ENCODE results near the gene PAX6. TPM values are rescaled to one million over a fixed set of nuclear protein-coding genes. Genes with fewer than 3 reads are reported as not detected.

The PAX6 gene
- total RNA-seq, 4 donors from 2014 or later, result 0.08 to 1.1 (median 0.55) TPM

DNA sequence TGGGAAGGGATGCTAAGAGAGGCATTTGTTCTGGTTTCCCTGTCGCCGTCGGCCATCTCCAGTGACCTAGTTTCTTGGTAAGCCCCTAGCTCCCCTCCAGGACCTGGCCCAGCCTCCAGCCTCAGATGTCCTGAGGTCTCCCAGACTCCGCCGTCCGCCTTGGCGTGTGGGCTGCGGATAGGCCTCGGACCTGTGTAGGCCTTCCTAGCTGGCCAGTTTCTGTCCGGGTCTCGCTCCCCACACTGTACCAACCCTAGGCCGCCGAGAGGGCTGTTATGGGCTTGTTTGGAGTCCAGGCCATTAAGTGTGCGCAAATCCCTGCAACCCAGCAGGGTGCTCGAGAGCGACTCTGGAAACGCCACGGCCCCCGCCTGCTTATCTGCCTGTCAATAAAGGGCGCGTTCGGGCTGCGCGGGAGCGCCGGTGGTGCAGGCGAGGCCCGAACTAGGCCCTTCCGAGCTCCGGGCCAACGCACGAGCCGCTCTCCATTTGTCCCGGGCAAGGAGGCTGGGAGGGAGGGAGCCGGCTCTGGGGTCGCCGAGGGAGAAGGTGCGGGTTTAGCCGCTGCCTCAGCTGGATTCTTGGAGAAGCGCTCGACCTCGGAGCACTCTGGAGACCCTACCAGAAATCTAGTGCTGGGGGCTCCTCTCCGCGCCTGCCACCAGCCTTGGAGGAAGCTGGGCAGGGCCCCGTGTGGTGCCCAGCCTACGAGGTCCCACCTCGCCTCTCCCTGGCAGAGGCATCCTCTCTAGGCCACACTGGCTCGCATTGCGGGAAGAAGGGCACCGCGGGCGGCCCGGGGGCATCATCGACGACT lies 8.7 kb upstream of the PAX6 start:
- no peak for ATAC-seq
- no peaks in the 10 kb centered on the region for H3K36me3 ChIP-seq
- H3K27ac ChIP-seq, result no peak overlapping the region
- H3K4me1 ChIP-seq, result peaks cover 0 to 41% (median 32%) of the 10 kb centered on the region in 3 donors
- TF ChIP-seq CTCF (IDR thresholded peaks at IDR 0.05) (no peak), POLR2AphosphoS5 (IDR thresholded peaks at IDR 0.05) (no peak), EP300 (IDR thresholded peaks at IDR 0.05) (no peak), POLR2A (IDR thresholded peaks at IDR 0.05) (no peak)
- peaks cover 100% of the 10 kb centered on the region for H3K27me3 ChIP-seq
- peaks cover 0 to 7% (median 0%) of the 10 kb centered on the region in 3 donors for H3K9me3 ChIP-seq
- WGBS, 2 donors (ENCODE audit: low coverage in 1 of 2), result 68% methylated on average over 7 of the region's 55 CpGs; no CpG with 5 or more reads in 1 of the 2 donors
- H3K4me3 ChIP-seq, result no peak overlapping the region

DNA sequence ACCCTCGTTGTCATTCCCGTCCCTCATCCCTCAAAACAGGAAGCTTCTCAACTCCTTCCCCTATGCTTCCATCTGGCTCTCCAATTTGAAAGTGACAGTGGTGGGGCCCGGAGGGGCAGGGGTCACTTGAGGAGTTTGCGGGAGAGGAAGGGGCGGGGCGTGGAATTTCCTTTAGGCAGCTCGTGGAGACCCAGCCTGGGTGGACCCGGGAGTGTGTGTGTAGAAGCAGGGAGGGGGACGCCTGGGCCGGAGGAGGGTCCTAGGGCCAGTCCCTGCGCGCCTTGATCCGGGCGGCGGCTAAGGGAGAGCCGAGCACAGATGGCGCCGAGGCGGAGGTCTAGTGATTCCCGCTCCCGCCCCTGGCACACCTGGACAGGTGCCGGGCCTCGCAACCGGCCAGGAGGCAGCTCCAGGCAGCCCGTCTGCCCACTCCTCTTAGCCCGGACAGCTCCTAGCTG lies 7.8 kb upstream of the PAX6 start:
- no peaks in the 10 kb centered on the region for H3K36me3 ChIP-seq
- no peak for TF ChIP-seq POLR2AphosphoS5 (IDR thresholded peaks at IDR 0.05)
- TF ChIP-seq POLR2A (IDR thresholded peaks at IDR 0.05), result no peak
- TF ChIP-seq CTCF (IDR thresholded peaks at IDR 0.05), result no peak
- TF ChIP-seq EP300 (IDR thresholded peaks at IDR 0.05), result no peak
- peaks cover 100% of the 10 kb centered on the region for H3K27me3 ChIP-seq
- 10 to 20% methylated on average over 3 to 4 of the region's 26 CpGs for WGBS, 2 donors (ENCODE audit: low coverage in 1 of 2)
- no peak overlapping the region for H3K4me3 ChIP-seq
- H3K9me3 ChIP-seq, result peaks cover 0 to 7% (median 0%) of the 10 kb centered on the region in 3 donors
- no peak overlapping the region for H3K27ac ChIP-seq
- ATAC-seq, result no peak
- H3K4me1 ChIP-seq, result peaks cover 0 to 48% (median 40%) of the 10 kb centered on the region in 3 donors

DNA sequence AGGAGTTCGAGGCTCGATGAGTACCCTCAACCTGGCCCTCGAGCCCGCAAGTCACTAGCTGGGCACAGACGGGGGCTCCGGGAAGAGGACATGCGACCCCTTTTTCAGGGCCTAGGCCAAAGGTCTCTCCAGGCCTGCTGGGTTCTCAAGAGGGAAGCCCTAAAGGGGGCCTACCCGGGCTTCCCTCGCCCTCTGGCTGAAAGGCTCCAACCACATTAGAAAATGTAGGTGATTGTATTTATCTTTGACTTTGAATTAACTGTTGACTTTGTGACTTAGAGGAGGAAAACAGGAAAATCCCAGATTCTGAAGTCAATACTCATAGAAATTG lies 7.3 kb upstream of the PAX6 start:
- Histone ChIP-seq H3K36me3 (no peaks in the 10 kb centered on the region), H3K4me3 (no peak overlapping the region), H3K4me1 (peaks cover 0 to 53% (median 45%) of the 10 kb centered on the region in 3 donors), H3K27ac (no peak overlapping the region), H3K27me3 (peaks cover 100% of the 10 kb centered on the region), H3K9me3 (peaks cover 0 to 7% (median 0%) of the 10 kb centered on the region in 3 donors)
- ATAC-seq, result no peak
- 27 to 60% methylated on average over 1 to 2 of the region's 9 CpGs for WGBS, 2 donors (ENCODE audit: low coverage in 1 of 2)
- TF ChIP-seq CTCF (IDR thresholded peaks at IDR 0.05) (no peak), EP300 (IDR thresholded peaks at IDR 0.05) (no peak)

DNA sequence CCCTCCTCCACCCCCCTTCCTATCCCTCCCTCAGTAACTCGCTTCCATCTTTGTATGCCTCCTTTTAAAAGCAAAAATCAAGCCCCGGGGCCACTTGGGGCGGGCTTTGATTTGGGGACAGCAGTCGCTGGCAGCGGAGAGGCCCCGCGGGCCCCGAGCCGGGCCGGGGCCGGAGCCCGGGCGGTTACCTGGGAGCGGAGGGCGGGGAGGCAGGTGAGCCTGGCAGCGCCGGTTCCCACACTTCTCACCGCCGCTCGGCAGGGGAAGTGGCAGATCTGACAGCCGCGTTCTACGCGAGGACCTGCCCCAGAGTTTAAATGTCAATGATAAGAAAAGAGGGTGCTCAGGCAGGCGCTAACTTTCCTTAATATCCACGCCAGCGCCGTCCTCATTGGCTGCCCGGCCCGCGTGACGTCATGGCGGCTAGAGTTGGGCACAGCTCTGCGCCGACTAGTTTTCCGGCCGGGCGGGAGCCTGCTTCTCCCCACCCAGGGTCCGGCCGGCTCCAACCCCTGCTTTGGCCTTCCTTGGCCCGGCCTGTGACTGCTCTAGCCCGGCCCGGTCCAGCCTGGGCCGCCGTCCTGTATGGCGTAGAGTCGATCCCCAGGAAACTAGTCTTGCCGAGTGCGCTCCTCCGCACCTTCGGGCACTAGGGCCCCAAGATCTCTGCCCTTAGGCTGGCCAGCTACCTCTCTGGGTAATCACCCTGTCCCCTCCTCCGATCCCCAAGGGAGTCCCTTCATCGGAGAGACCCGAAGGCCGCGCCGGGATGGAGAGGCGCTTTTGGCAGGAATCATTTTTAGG lies 6.7 kb upstream of the PAX6 start:
- H3K4me3 ChIP-seq, result peak overlapping the region in 1 of 2 donors; percentile 35
- H3K27me3 ChIP-seq, result peaks cover 100% of the 10 kb centered on the region
- H3K27ac ChIP-seq, result no peak overlapping the region
- no peak for ATAC-seq
- H3K9me3 ChIP-seq, result peaks cover 0 to 7% (median 0%) of the 10 kb centered on the region in 3 donors
- H3K4me1 ChIP-seq, result peaks cover 0 to 59% (median 51%) of the 10 kb centered on the region in 3 donors
- TF ChIP-seq POLR2A (IDR thresholded peaks at IDR 0.05), result no peak
- TF ChIP-seq EP300 (IDR thresholded peaks at IDR 0.05), result no peak
- no peaks in the 10 kb centered on the region for H3K36me3 ChIP-seq
- WGBS, 2 donors (ENCODE audit: low coverage in 1 of 2), result 5% methylated on average over 8 of the region's 58 CpGs; no CpG with 5 or more reads in 1 of the 2 donors

DNA sequence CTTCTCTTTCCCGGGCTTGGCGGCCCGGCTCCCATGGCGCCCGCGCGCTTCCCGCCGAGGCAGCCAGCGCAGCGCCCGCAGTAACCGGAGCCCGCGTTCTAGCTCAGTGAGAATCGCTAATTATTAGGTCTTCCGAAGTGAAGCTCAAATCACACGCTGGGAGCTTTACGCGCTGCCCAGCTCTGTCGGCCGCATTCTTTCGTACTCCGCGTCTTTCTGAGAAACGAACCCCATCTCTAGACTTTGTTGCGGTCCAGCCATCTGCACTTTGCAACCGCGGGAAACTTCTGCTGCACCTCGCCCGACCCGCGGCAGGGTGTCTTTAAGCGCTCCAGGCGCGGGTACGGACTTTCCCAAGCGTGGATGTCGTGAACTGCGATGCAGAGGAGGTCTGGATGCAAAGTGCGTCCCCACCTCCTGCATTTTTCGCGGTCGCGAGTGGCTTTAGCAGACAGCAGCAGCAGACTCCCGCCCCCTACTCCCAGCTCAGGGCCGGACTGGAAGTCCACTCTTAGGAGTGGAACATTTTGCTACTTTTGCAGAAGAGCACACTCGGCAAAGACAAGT lies 6.0 kb upstream of the PAX6 start:
- TF ChIP-seq POLR2A (IDR thresholded peaks at IDR 0.05), result no peak
- no peak for TF ChIP-seq CTCF (IDR thresholded peaks at IDR 0.05)
- TF ChIP-seq EP300 (IDR thresholded peaks at IDR 0.05), result no peak
- TF ChIP-seq POLR2AphosphoS5 (IDR thresholded peaks at IDR 0.05), result no peak
- peaks cover 0 to 65% (median 58%) of the 10 kb centered on the region in 3 donors for H3K4me1 ChIP-seq
- H3K4me3 ChIP-seq, result peak overlapping the region in 1 of 2 donors; percentile 35
- H3K27me3 ChIP-seq, result peaks cover 100% of the 10 kb centered on the region
- 2 to 8% methylated on average over 5 to 12 of the region's 48 CpGs for WGBS, 2 donors (ENCODE audit: low coverage in 1 of 2)
- H3K36me3 ChIP-seq, result no peaks in the 10 kb centered on the region
- ATAC-seq, result no peak
- no peak overlapping the region for H3K27ac ChIP-seq
- H3K9me3 ChIP-seq, result peaks cover 0 to 7% (median 0%) of the 10 kb centered on the region in 3 donors
